Measurements from ENCODE around the gene HS1BP3. TPM values are rescaled to one million over a fixed set of nuclear protein-coding genes. Genes with fewer than 3 reads are reported as not detected.

HS1BP3 gene
- total RNA-seq, 1 donor from 2014 or later: 10.0 TPM

DNA sequence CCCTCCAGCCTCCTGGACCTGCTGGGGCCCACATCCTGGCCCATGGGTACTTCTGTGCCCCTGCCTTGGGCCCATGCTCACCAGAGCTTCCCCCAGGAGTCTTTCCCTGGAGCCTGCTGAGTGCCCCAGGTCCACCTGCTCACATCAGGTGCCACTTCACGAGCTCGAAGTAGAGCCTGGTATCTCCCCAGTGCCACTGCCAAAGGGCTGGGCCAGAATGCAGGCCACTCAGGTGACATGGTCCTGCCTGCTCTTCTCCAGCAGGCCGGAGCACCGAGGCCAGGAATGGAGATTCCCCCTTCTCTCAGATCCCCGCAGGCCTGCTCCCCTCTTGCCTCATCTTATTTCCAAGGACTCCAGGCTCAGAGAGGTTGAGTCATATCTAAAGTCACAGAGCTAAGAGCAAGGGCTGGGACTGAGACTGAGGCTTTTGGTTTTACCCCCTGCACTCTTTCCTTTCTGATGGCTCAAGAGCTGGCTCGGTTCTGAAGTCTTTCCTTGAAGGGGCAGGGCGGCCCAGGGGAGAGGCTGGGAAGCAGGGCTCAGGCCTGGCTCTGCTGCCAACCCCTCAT lies 79.2 kb downstream of the HS1BP3 start:
- peaks cover 34% of the 10 kb centered on the region for H3K27me3 ChIP-seq
- H3K79me2 ChIP-seq (ENCODE audit: low read depth): no peaks in the 10 kb centered on the region
- H3K9me3 ChIP-seq (ENCODE audit: low read depth): no peaks in the 10 kb centered on the region
- H3F3A ChIP-seq (ENCODE audit: low read depth): no peaks in the 10 kb centered on the region
- H3K27ac ChIP-seq: no peak overlapping the region
- H3K36me3 ChIP-seq: no peaks in the 10 kb centered on the region
- peaks cover 52% of the 10 kb centered on the region for H3K4me1 Mint-ChIP-seq
- no peak for DNase-seq (ENCODE audit: low spot score)
- H3K36me3 Mint-ChIP-seq: no peaks in the 10 kb centered on the region
- H3K9ac ChIP-seq: no peak overlapping the region
- H2AFZ ChIP-seq (replicated peaks): no peak overlapping the region
- peaks cover 7% of the 10 kb centered on the region for H3K27me3 Mint-ChIP-seq (ENCODE audit: insufficient read depth, low read depth)
- H3K4me3 Mint-ChIP-seq: no peak overlapping the region
- TF ChIP-seq EZH2 (IDR thresholded peaks at IDR 0.05): no peak
- TF ChIP-seq, protein P1, sequence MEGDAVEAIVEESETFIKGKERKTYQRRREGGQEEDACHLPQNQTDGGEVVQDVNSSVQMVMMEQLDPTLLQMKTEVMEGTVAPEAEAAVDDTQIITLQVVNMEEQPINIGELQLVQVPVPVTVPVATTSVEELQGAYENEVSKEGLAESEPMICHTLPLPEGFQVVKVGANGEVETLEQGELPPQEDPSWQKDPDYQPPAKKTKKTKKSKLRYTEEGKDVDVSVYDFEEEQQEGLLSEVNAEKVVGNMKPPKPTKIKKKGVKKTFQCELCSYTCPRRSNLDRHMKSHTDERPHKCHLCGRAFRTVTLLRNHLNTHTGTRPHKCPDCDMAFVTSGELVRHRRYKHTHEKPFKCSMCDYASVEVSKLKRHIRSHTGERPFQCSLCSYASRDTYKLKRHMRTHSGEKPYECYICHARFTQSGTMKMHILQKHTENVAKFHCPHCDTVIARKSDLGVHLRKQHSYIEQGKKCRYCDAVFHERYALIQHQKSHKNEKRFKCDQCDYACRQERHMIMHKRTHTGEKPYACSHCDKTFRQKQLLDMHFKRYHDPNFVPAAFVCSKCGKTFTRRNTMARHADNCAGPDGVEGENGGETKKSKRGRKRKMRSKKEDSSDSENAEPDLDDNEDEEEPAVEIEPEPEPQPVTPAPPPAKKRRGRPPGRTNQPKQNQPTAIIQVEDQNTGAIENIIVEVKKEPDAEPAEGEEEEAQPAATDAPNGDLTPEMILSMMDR (IDR thresholded peaks at IDR 0.05): no peak
- no peak for TF ChIP-seq EZH2phosphoT487 (IDR thresholded peaks at IDR 0.05)
- H3K4me1 ChIP-seq: peaks cover 11% of the 10 kb centered on the region
- H3K9me3 Mint-ChIP-seq: no peaks in the 10 kb centered on the region
- peaks cover 4% of the 10 kb centered on the region for H4K20me1 ChIP-seq (ENCODE audit: low read depth)
- H3K4me2 ChIP-seq: no peak overlapping the region
- H3K27ac Mint-ChIP-seq: peak overlapping the region; percentile 86
- no peak overlapping the region for H3K4me3 ChIP-seq

DNA sequence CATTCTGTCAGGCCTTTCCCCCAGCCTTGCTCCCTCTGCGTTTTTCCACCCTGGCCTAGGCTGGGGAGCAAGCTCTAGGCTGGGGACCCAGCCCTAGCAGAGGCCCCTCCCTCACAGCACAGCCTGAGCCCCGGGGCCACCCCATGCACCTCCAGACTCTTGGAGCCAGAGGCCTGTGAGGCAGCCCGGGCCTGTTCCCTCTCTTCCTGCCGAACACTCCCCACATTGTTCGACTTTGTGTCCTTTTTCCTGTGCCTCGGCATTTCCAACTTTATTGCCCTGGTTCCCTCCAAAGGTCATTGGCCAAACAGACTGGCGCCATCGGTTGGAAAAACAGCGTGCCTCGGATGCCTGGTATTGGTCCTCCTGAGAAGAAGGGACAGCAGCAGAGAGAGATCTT lies 79.7 kb downstream of the HS1BP3 start:
- H3K4me2 ChIP-seq: no peak overlapping the region
- no peaks in the 10 kb centered on the region for H3K36me3 Mint-ChIP-seq
- H3K27ac Mint-ChIP-seq: no peak overlapping the region
- no peak overlapping the region for H3K4me3 ChIP-seq
- TF ChIP-seq, protein P1 (IDR thresholded peaks at IDR 0.05): no peak
- TF ChIP-seq EZH2 (IDR thresholded peaks at IDR 0.05) (no peak), EZH2phosphoT487 (IDR thresholded peaks at IDR 0.05) (no peak)
- no peaks in the 10 kb centered on the region for H3F3A ChIP-seq (ENCODE audit: low read depth)
- no peaks in the 10 kb centered on the region for H3K36me3 ChIP-seq
- no peak overlapping the region for H3K4me3 Mint-ChIP-seq
- H2AFZ ChIP-seq (replicated peaks): no peak overlapping the region
- H4K20me1 ChIP-seq (ENCODE audit: low read depth): peaks cover 4% of the 10 kb centered on the region
- peaks cover 52% of the 10 kb centered on the region for H3K4me1 Mint-ChIP-seq
- no peak overlapping the region for H3K9ac ChIP-seq
- H3K4me1 ChIP-seq: peaks cover 11% of the 10 kb centered on the region
- no peak overlapping the region for H3K27ac ChIP-seq
- peaks cover 9% of the 10 kb centered on the region for H3K27me3 Mint-ChIP-seq (ENCODE audit: insufficient read depth, low read depth)
- H3K79me2 ChIP-seq (ENCODE audit: low read depth): no peaks in the 10 kb centered on the region
- no peaks in the 10 kb centered on the region for H3K9me3 Mint-ChIP-seq
- H3K9me3 ChIP-seq (ENCODE audit: low read depth): no peaks in the 10 kb centered on the region
- no peak for DNase-seq (ENCODE audit: low spot score)
- H3K27me3 ChIP-seq: peaks cover 37% of the 10 kb centered on the region

DNA sequence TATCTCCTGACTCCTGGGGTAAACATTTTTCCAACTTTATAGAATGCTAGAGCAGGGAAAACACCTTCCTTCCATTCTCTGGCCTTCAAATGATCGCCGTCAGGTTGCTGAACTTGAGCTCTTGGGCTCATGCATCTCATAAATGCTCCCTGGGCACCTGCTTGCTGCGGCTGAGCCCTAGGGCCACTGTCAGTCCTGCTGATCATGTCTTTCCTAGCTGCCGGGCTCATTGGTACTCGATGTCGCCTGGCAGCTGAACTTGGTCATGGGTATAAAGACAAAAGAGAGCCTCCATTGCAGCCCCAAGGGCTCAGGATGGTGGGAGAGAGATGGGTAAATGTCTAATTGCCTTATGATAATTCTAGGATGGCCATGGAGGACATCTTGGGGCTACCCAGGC lies 80.6 kb downstream of the HS1BP3 start:
- Histone ChIP-seq H3K9ac (no peak overlapping the region), H3K27ac (no peak overlapping the region), H3K9me3 (ENCODE audit: low read depth) (no peaks in the 10 kb centered on the region), H3K27me3 (peaks cover 47% of the 10 kb centered on the region), H2AFZ (replicated peaks) (no peak overlapping the region), H3K4me2 (no peak overlapping the region), H3K36me3 (no peaks in the 10 kb centered on the region), H3K4me1 (peaks cover 11% of the 10 kb centered on the region), H3K79me2 (ENCODE audit: low read depth) (no peaks in the 10 kb centered on the region), H3K4me3 (no peak overlapping the region), H4K20me1 (ENCODE audit: low read depth) (peaks cover 4% of the 10 kb centered on the region), H3F3A (ENCODE audit: low read depth) (no peaks in the 10 kb centered on the region)
- H3K36me3 Mint-ChIP-seq: no peaks in the 10 kb centered on the region
- no peak overlapping the region for H3K4me3 Mint-ChIP-seq
- H3K9me3 Mint-ChIP-seq: no peaks in the 10 kb centered on the region
- peak overlapping the region; percentile 90 for H3K27ac Mint-ChIP-seq
- no peak for DNase-seq (ENCODE audit: low spot score)
- peaks cover 11% of the 10 kb centered on the region for H3K27me3 Mint-ChIP-seq (ENCODE audit: insufficient read depth, low read depth)
- TF ChIP-seq, protein P1 (IDR thresholded peaks at IDR 0.05): no peak
- TF ChIP-seq EZH2phosphoT487 (IDR thresholded peaks at IDR 0.05) (no peak), EZH2 (IDR thresholded peaks at IDR 0.05) (no peak)
- H3K4me1 Mint-ChIP-seq: peaks cover 61% of the 10 kb centered on the region

Data from neural progenitor cell (in vitro differentiated cells).